Measurements from ENCODE around the gene KIAA0825. TPM values are rescaled to one million over a fixed set of nuclear protein-coding genes. Genes with fewer than 3 reads are reported as not detected.

Gene KIAA0825
- total and polyA plus RNA-seq, 2 of the 8 experiments (the other 6 are each of a cell fraction or from before 2014, with no cell fraction given): 0.60 to 1.0 TPM

DNA sequence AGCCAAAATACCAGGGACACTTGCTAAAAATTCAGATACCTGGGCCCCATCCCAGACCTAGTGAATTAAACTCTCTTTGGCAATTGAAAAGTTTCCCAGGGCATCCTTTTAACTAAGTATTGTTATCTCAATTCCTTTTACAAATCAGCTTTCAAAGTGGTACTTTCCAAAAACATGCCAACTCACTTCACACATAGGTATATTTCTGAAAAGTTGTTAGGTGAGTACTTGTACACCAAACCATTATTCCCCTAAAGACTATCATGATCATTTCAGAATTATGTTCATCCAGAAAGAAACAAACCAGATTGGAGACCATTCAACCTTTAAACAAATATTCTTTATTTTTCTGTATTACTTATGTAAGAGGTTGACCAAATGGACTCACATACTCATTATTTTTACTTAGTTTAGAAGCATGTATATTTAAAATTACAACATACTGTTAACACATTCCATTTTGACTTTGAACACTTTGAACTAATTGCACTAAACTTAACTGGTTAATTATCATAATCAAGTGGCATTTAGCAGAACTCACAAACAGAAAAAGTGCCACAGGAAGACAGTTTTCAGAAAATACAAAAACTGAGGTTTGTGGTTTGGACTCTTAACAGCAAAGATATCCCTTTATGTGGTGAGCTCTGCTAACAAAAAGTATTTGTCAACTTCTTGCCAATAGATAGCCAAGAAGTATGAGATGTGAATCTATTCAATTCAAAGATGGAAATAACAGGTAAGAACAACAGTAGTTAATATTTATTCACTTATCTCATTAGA is 40.7 kb downstream of the KIAA0825 start (continued):
- TF ChIP-seq RBBP5 (IDR thresholded peaks at IDR 0.05; ENCODE audit: borderline replicate concordance, low read depth, low read length): no peak
- no peak for TF ChIP-seq CBX8 (IDR thresholded peaks at IDR 0.05; ENCODE audit: borderline replicate concordance, low read depth, low read length)
- TF ChIP-seq MAFK (IDR thresholded peaks at IDR 0.05; ENCODE audit: low read depth, low read length): no peak
- no peak for TF ChIP-seq SUZ12 (IDR thresholded peaks at IDR 0.05; ENCODE audit: low read length)
- TF ChIP-seq EGR1 (IDR thresholded peaks at IDR 0.05; ENCODE audit: borderline replicate concordance, low read depth, low read length): no peak
